ENCODE measurements around the gene MAGEB4. TPM values are rescaled to one million over a fixed set of nuclear protein-coding genes. Genes with fewer than 3 reads are reported as not detected.

Gene MAGEB4
- total RNA-seq, 2 experiments from 2014 or later, result not detected

Other genes with a start within 250 kb of the MAGEB4 start
- not detected for gene MAGEB2, start 26.4 kb upstream of the MAGEB4 start, total RNA-seq
- not detected for gene MAGEB3, start 11.3 kb upstream of the MAGEB4 start, total RNA-seq
- gene MAGEB1, start 5.1 kb downstream of the MAGEB4 start, total RNA-seq, result not detected
- not detected for gene NR0B1, start 67.4 kb downstream of the MAGEB4 start, total RNA-seq